H1 (cell line): ENCODE measurements around the gene GRIN2B. TPM values are rescaled to one million over a fixed set of nuclear protein-coding genes. Genes with fewer than 3 reads are reported as not detected.

Experiments used
- CTCF ChIA-PET: fragments of 300-600 bp; sonication (Branson Sonifier 250); formaldehyde crosslinking; loops from one replicate; lab custom pipeline; 2021; ENCODE audit not compliant: partially characterized antibody; lab: Charles Lee
- POLR2A ChIA-PET: fragments of 300-600 bp; sonication (Branson Sonifier 250); formaldehyde crosslinking; loops from one replicate; lab custom pipeline; 2021; ENCODE audit warnings: inconsistent platforms; ENCODE audit not compliant: partially characterized antibody; lab: Charles Lee
- DNase-seq, 2 experiments: peaks; one replicate each; pipeline versions ENCODE4 v3.0.0 to v3.0.0-alpha.2; 2010 to 2022; ENCODE audit warnings: low spot score in 2 of 2, low read depth in 1 of 2, mixed read lengths in 1 of 2
- FAIRE-seq: peaks from 2 replicates; lab custom pipeline; 2011; peaks lifted over from hg19 to GRCh38; lab: Jason Lieb, UNC
- H2AFZ ChIP-seq: 2 replicates; pipeline ENCODE4 v1.8.1; 2012; ENCODE audit warnings: low read length, inconsistent platforms
- H2AK5ac ChIP-seq: 2 replicates; pipeline ENCODE4 v1.6.1; 2013; ENCODE audit warnings: low read depth, low read length
- H2BK120ac ChIP-seq: replicated peaks from 2 replicates; pipeline ENCODE3; 2013; ENCODE audit warnings: low read depth, low read length, inconsistent platforms
- H2BK12ac ChIP-seq: 2 replicates; pipeline ENCODE4 v1.6.1; 2013; ENCODE audit warnings: low read depth, low read length
- H2BK15ac ChIP-seq: 2 replicates; pipeline ENCODE4 v1.6.1; 2013; ENCODE audit warnings: low read length
- H2BK20ac ChIP-seq: 2 replicates; pipeline ENCODE4 v1.6.1; 2013; ENCODE audit warnings: low read length
- H2BK5ac ChIP-seq: 2 replicates; pipeline ENCODE4 v1.6.1; 2013; ENCODE audit warnings: low read depth, low read length
- H3K14ac ChIP-seq: 2 replicates; pipeline ENCODE4 v1.6.1; 2013; ENCODE audit warnings: inconsistent platforms; ENCODE audit not compliant: insufficient read length
- H3K18ac ChIP-seq: 2 replicates; pipeline ENCODE4 v1.6.1; 2013; ENCODE audit warnings: low read length; ENCODE audit errors: extremely low read depth
- H3K23ac ChIP-seq: 2 replicates; pipeline ENCODE4 v1.6.1; 2013; ENCODE audit warnings: inconsistent platforms; ENCODE audit not compliant: insufficient read length
- H3K23me2 ChIP-seq: 2 replicates; pipeline ENCODE4 v1.6.1; 2013; ENCODE audit warnings: low read depth, low read length
- H3K27ac ChIP-seq: 2 replicates; pipeline ENCODE4 v1.6.1; 2011; ENCODE audit warnings: low read depth, low read length, inconsistent platforms
- H3K27me3 ChIP-seq, 4 experiments: replicated peaks in 1 of 4; 1 replicate in 1 of 4; 2 replicates in 3 of 4; pipeline versions ENCODE4 v1.6.1 to v1.8.1; 2011 to 2013; ENCODE audit warnings: low read length in 3 of 4, mild to moderate bottlenecking in 3 of 4, inconsistent platforms in 2 of 4, mixed read lengths in 2 of 4, moderate library complexity in 1 of 4; ENCODE audit not compliant: control insufficient read depth in 3 of 4, insufficient read depth in 3 of 4; ENCODE audit errors: extremely low read depth in 1 of 4
- H3K36me3 ChIP-seq, 4 experiments: 2 replicates each; pipeline versions ENCODE4 v1.6.1 to v1.8.1; 2011 to 2013; ENCODE audit warnings: mild to moderate bottlenecking in 4 of 4, low read length in 3 of 4, moderate library complexity in 2 of 4, control low read depth in 1 of 4, inconsistent platforms in 1 of 4; ENCODE audit not compliant: insufficient read depth in 4 of 4, control insufficient read depth in 2 of 4
- H3K4ac ChIP-seq: replicated peaks from 2 replicates; pipeline ENCODE3; 2013; ENCODE audit warnings: low read length, low read depth, mixed read lengths, inconsistent platforms; ENCODE audit not compliant: insufficient read length
- H3K4me1 ChIP-seq, 4 experiments: replicated peaks in 1 of 4; 1 replicate in 1 of 4; 2 replicates in 3 of 4; pipeline versions ENCODE4 v1.6.1 to v1.8.1; 2011 to 2013; ENCODE audit warnings: low read length in 3 of 4, inconsistent platforms in 2 of 4, mixed read lengths in 1 of 4; ENCODE audit not compliant: insufficient read depth in 4 of 4, control insufficient read depth in 3 of 4
- H3K4me2 ChIP-seq, 2 experiments: 2 replicates each; pipeline versions ENCODE4 v1.6.1 to v1.8.1; 2011 to 2013; ENCODE audit warnings: low read depth in 2 of 2, low read length in 2 of 2, control low read depth in 1 of 2, inconsistent platforms in 1 of 2, mild to moderate bottlenecking in 1 of 2; ENCODE audit not compliant: insufficient read depth in 1 of 2
- H3K4me3 ChIP-seq, 4 experiments: fragments of 200-600, 300-600 bp in 1 of 4; sonication (generic), shearing (Covaris generic), sonication (Bioruptor Twin) in 1 of 4; 2 replicates each; pipeline versions ENCODE4 v1.5.1 to v1.8.1; 2011 to 2016; ENCODE audit warnings: low read length in 4 of 4, low read depth in 3 of 4, control low read depth in 2 of 4, inconsistent platforms in 2 of 4, mild to moderate bottlenecking in 2 of 4, mixed read lengths in 1 of 4, moderate library complexity in 1 of 4; ENCODE audit not compliant: insufficient read depth in 2 of 4; ENCODE audit errors: extremely low read depth in 1 of 4
- H3K56ac ChIP-seq: replicated peaks from 2 replicates; pipeline ENCODE3; 2013; ENCODE audit warnings: low read depth, mild to moderate bottlenecking, mixed read lengths, low read length, inconsistent platforms; ENCODE audit not compliant: insufficient read length
- H3K79me1 ChIP-seq: 2 replicates; pipeline ENCODE4 v1.6.1; 2013; ENCODE audit warnings: low read depth, low read length, control low read depth
- H3K79me2 ChIP-seq, 2 experiments: 2 replicates each; pipeline versions ENCODE4 v1.6.1 to v1.8.1; 2012 to 2013; ENCODE audit warnings: low read length in 2 of 2, mild to moderate bottlenecking in 2 of 2, inconsistent platforms in 1 of 2; ENCODE audit not compliant: insufficient read depth in 2 of 2, control insufficient read depth in 1 of 2
- H3K9ac ChIP-seq, 4 experiments: replicated peaks in 1 of 4; 1 replicate in 1 of 4; 2 replicates in 3 of 4; pipeline versions ENCODE4 v1.6.1 to v1.8.1; 2011 to 2013; ENCODE audit warnings: low read depth in 3 of 4, low read length in 3 of 4, control low read depth in 2 of 4, mild to moderate bottlenecking in 2 of 4, moderate library complexity in 2 of 4, inconsistent platforms in 1 of 4; ENCODE audit errors: extremely low read depth in 1 of 4
- H3K9me3 ChIP-seq, 2 experiments: 2 replicates each; pipeline versions ENCODE4 v1.6.1 to v1.8.1; 2012 to 2013; ENCODE audit warnings: mild to moderate bottlenecking in 2 of 2, moderate library complexity in 2 of 2, control low read depth in 1 of 2, inconsistent platforms in 1 of 2, low read depth in 1 of 2, low read length in 1 of 2, mixed read lengths in 1 of 2; ENCODE audit not compliant: insufficient read depth in 2 of 2
- H4K20me1 ChIP-seq, 2 experiments: replicated peaks in 1 of 2; 2 replicates each; pipeline versions ENCODE3 to v1.8.1; 2011 to 2013; ENCODE audit warnings: inconsistent platforms in 2 of 2, low read length in 2 of 2, mild to moderate bottlenecking in 1 of 2; ENCODE audit not compliant: insufficient read depth in 2 of 2, control insufficient read depth in 1 of 2
- H4K5ac ChIP-seq: 2 replicates; pipeline ENCODE4 v1.6.1; 2013; ENCODE audit warnings: low read length, low read depth, mixed read lengths, inconsistent platforms; ENCODE audit not compliant: insufficient read length
- H4K8ac ChIP-seq: 2 replicates; pipeline ENCODE4 v1.8.0; 2013; ENCODE audit warnings: mild to moderate bottlenecking, moderate library complexity, low read length, inconsistent platforms; ENCODE audit not compliant: insufficient read depth; ENCODE audit errors: extremely low read depth
- H4K91ac ChIP-seq: replicated peaks from 2 replicates; pipeline ENCODE3; 2013; ENCODE audit warnings: low read length, mixed read lengths, inconsistent platforms; ENCODE audit not compliant: insufficient read length
- CHD1 ChIP-seq: IDR thresholded peaks from 2 replicates; pipeline ENCODE4 v1.6.1; 2012; ENCODE audit warnings: low read depth, low read length, improper control_type of control experiment
- CREB1 ChIP-seq: IDR thresholded peaks from 2 replicates; pipeline ENCODE4 v1.6.1; 2012; ENCODE audit warnings: inconsistent platforms
- GABPA ChIP-seq: IDR thresholded peaks from 2 replicates; pipeline ENCODE4 v1.6.1; 2011; ENCODE audit warnings: mild to moderate bottlenecking, low read length, moderate library complexity, borderline replicate concordance; ENCODE audit not compliant: insufficient read depth
- JUN ChIP-seq: IDR thresholded peaks from 2 replicates; pipeline ENCODE4 v1.6.1; 2011; ENCODE audit warnings: low read depth, mild to moderate bottlenecking, improper control_type of control experiment, low read length
- SP4 ChIP-seq: IDR thresholded peaks from 2 replicates; pipeline ENCODE4 v1.6.1; 2012; ENCODE audit warnings: low read length, inconsistent platforms
- SUZ12 ChIP-seq: fragments of 200-600 bp; sonication (generic); IDR thresholded peaks from 2 replicates; pipeline ENCODE4 v1.6.1; 2012; ENCODE audit warnings: mild to moderate bottlenecking, inconsistent platforms, low read length, moderate library complexity, mixed read lengths
- TAF7 ChIP-seq: optimal IDR thresholded peaks from 2 replicates; pipeline ENCODE3; 2011; ENCODE audit warnings: low read depth, mild to moderate bottlenecking, inconsistent platforms, low read length, moderate library complexity, borderline replicate concordance
- TCF12 ChIP-seq: IDR thresholded peaks from 2 replicates; pipeline ENCODE4 v1.6.1; 2011; ENCODE audit warnings: low read depth, mild to moderate bottlenecking, low read length
- WGBS, 2 experiments: shearing (Covaris generic) in 1 of 2; methylation state at CpG; one replicate each; pipeline versions ENCODE4 v1.1.6 to v1.1.7; 2013 to 2015; ENCODE audit warnings: low lambda C conversion rate in 2 of 2, mixed read lengths in 2 of 2, inconsistent platforms in 1 of 2, low coverage in 1 of 2, missing lambda C conversion rate in 1 of 2; ENCODE audit not compliant: insufficient replicate concordance in 2 of 2, insufficient coverage in 1 of 2, insufficient read length in 1 of 2; ENCODE audit errors: extremely low coverage in 1 of 2, missing lambda C conversion rate in 1 of 2; 5-methylcytosine and 5-hydroxymethylcytosine counted together
- polyA plus RNA-seq, 7 experiments: library from polyadenylated mRNA; depleted of rRNA in 3 of 7; stranded (reverse) in 5 of 7; unstranded in 2 of 7; fragments of >200 nt in 5 of 7; fragments of 200-250 nt in 2 of 7; gene quantifications; 1 replicate in 5 of 7; 2 replicates in 1 of 7; 4 replicates in 1 of 7; pipeline versions ENCODE4 v1.2.1 to v1.2.3, GENCODE V29; 2011 to 2013; ENCODE audit warnings: missing spikeins in 2 of 7, mixed read lengths in 2 of 7
- total RNA-seq: library from RNA; stranded (reverse); fragmentation: NEBNext Ultra II Directional; extraction: Animal tissue kit (Norgen Biotek cat#: 25700); gene quantifications from 2 replicates; pipeline ENCODE4 v1.2.1, GENCODE V29; 2021
- TF ChIP-seq, protein P1 (sequence below): IDR thresholded peaks from 2 replicates; pipeline ENCODE4 v1.6.1; 2012; ENCODE audit warnings: inconsistent platforms

The GRIN2B gene
- total and polyA plus RNA-seq, 2 of the 8 experiments (the other 6 are each of a cell fraction or from before 2014, with no cell fraction given), result 0.68 to 3.2 TPM

DNA sequence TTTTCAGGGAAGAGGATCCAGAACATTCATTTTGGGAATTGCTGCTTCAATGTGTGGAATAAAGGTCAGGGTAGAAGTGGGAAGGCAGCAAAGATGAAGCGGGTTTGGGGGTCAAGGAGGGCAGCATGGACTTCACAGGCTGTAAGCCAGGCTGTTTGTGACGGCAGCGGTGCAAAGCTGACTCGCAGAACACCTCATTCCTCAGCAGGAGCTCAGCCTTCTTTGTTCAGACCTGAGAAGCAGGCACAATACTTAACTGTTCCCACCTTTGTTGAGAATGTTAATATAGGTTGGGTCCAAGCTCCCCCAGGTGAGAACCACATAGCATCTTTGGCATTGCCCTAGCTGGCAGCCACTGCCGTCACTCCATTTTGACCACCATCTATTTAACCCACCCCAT lies 16.7 kb downstream of the GRIN2B start:
- CTCF ChIA-PET, result interaction anchor here (1.0 to 3.7 kb wide), 11 partner anchors 9 to 215 kb away, joined by 3 to 25 read pairs (median 8); no protein-coding TSS in a partner anchor
- Histone ChIP-seq H3K56ac (no peak overlapping the region), H3K27me3 (no peaks in the 10 kb centered on the region; a peak in 1 of 7 replicates), H3K4me2 (peak overlapping the region; percentile 4 to 12; a peak in 2 of 4 replicates), H2BK12ac (no peak overlapping the region), H3K36me3 (no peaks in the 10 kb centered on the region), H3K4me3 (no peak overlapping the region), H2BK120ac (no peak overlapping the region), H3K4ac (no peak overlapping the region), H4K20me1 (no peaks in the 10 kb centered on the region), H3K18ac (no peak overlapping the region), H3K23ac (no peak overlapping the region), H4K91ac (no peak overlapping the region), H2AFZ (no peak overlapping the region), H2BK5ac (no peak overlapping the region), H3K14ac (no peak overlapping the region)
- WGBS, 2 experiments, result 84% methylated on average over 5 of the region's 5 CpGs; no CpG with 5 or more reads in 1 of the 2 experiments
- POLR2A ChIA-PET, result interaction anchor here (1.2 kb wide), 1 partner anchor 19 kb away, joined by 3 read pairs; no protein-coding TSS in a partner anchor
- DNase-seq, result no peak
- TF ChIP-seq SUZ12 (no peak), GABPA (no peak), CHD1 (no peak), TAF7 (no peak), SP4 (no peak), JUN (no peak), TCF12 (no peak), CREB1 (peak; percentile 78)
- TF ChIP-seq, protein P1, sequence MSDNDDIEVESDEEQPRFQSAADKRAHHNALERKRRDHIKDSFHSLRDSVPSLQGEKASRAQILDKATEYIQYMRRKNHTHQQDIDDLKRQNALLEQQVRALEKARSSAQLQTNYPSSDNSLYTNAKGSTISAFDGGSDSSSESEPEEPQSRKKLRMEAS, result 0 out of 2 replicates have a peak, but pooled peaks have one; percentile 9
- TF ChIP-seq, all 59 proteins: peak for 2
- Histone ChIP-seq H4K8ac (no peak overlapping the region), H2BK15ac (no peak overlapping the region), H3K79me1 (no peaks in the 10 kb centered on the region), H4K5ac (no peak overlapping the region), H3K9me3 (no peaks in the 10 kb centered on the region), H3K4me1 (peaks cover 0 to 9% (median 6%) of the 10 kb centered on the region in 4 experiments; a peak in 3 of 7 replicates), H3K23me2 (no peaks in the 10 kb centered on the region), H2BK20ac (no peak overlapping the region), H2AK5ac (no peak overlapping the region), H3K79me2 (no peaks in the 10 kb centered on the region; a peak in 1 of 4 replicates), H3K27ac (no peak overlapping the region), H3K9ac (no peak overlapping the region)
- peak; percentile 55 for FAIRE-seq
